A673 (cell line): ENCODE measurements around the gene AKNA. TPM values are rescaled to one million over a fixed set of nuclear protein-coding genes. Genes with fewer than 3 reads are reported as not detected.

Experiments used
- BruUV-seq: library from RNA; stranded (reverse); fragments of 400-500 nt; replicated peaks from 2 replicates; lab custom pipeline; 2021; lab: Mats Ljungman, UMichigan
- CTCF ChIA-PET: fragments of 300-600 bp; sonication (Branson Sonifier 250); formaldehyde crosslinking; loops from one replicate; lab custom pipeline; 2022; ENCODE audit warnings: antibody characterized with exemption; lab: Charles Lee
- POLR2A ChIA-PET: fragments of 300-600 bp; sonication (Branson Sonifier 250); formaldehyde crosslinking; loops from one replicate; lab custom pipeline; 2022; ENCODE audit warnings: antibody characterized with exemption; ENCODE audit not compliant: low non-redundant PET; lab: Charles Lee
- DNase-seq: peaks from one replicate; pipeline ENCODE4 v3.0.0-alpha.2; 2015; ENCODE audit warnings: low spot score
- H3K27ac ChIP-seq: fragments of 200-600 bp; sonication (generic); 2 replicates; pipeline ENCODE4 v1.5.1; 2016; ENCODE audit warnings: mixed run types, low read depth, mild to moderate bottlenecking, mixed read lengths, antibody characterized with exemption, low read length; ENCODE audit not compliant: poor library complexity, severe bottlenecking
- H3K27me3 ChIP-seq: fragments of 200-600 bp; sonication (generic); replicated peaks from 2 replicates; pipeline ENCODE4 v1.6.1; 2017; ENCODE audit warnings: mixed run types, low read depth, mild to moderate bottlenecking, mixed read lengths, antibody characterized with exemption, low read length; ENCODE audit not compliant: insufficient read depth, poor library complexity
- H3K36me3 ChIP-seq: fragments of 200-600 bp; sonication (generic); 2 replicates; pipeline ENCODE4 v1.6.1; 2016; ENCODE audit warnings: mixed run types, mild to moderate bottlenecking, mixed read lengths, antibody characterized with exemption, low read length; ENCODE audit not compliant: insufficient read depth, poor library complexity, severe bottlenecking
- H3K4me1 ChIP-seq: fragments of 200-600 bp; sonication (generic); 2 replicates; pipeline ENCODE4 v1.6.1; 2017; ENCODE audit warnings: mixed run types, mild to moderate bottlenecking, mixed read lengths, antibody characterized with exemption, low read length; ENCODE audit not compliant: insufficient read depth, poor library complexity, severe bottlenecking
- H3K4me3 ChIP-seq: fragments of 200-600 bp; sonication (generic); 2 replicates; pipeline ENCODE4 v1.5.1; 2016; ENCODE audit warnings: low read depth, mixed run types, mild to moderate bottlenecking, mixed read lengths, low read length; ENCODE audit not compliant: poor library complexity, severe bottlenecking
- H3K9me3 ChIP-seq: fragments of 200-600 bp; sonication (generic); 2 replicates; pipeline ENCODE4 v1.6.1; 2016; ENCODE audit warnings: mixed run types, low read depth, mild to moderate bottlenecking, mixed read lengths, antibody characterized with exemption, low read length; ENCODE audit not compliant: poor library complexity, severe bottlenecking
- CTCF ChIP-seq: fragments of 300-800, 200-600 bp; sonication (generic); conservative IDR thresholded peaks from 2 replicates; pipeline ENCODE4 v1.5.1; 2017; ENCODE audit warnings: low read depth, mild to moderate bottlenecking, antibody characterized with exemption, low read length, moderate library complexity, mixed read lengths
- EZH2 ChIP-seq: fragments of 200-600 bp; sonication (generic); IDR thresholded peaks from 2 replicates; pipeline ENCODE4 v1.6.1; 2017; ENCODE audit warnings: borderline replicate concordance, low read depth, mild to moderate bottlenecking, mixed read lengths, antibody characterized with exemption, low read length; ENCODE audit not compliant: poor library complexity, severe bottlenecking
- intact Hi-C: fragments of 100-400 bp; cut with micrococcal nuclease; formaldehyde crosslinking; loops from one replicate; pipeline ENCODE4 v1.10.0; 2022; ENCODE audit not compliant: unreplicated experiment
- total RNA-seq: library from RNA; stranded (reverse); gene quantifications from 2 replicates; pipeline ENCODE4 v1.2.3, GENCODE V29; 2021

AKNA gene
- total RNA-seq, 1 experiment from 2014 or later = 20.4 TPM

GRCh38 chr9:114300846-114301797 lies 86.7 kb downstream of the AKNA start:
- ChIA-PET POLR2A (no interaction called here), CTCF (no interaction called here)
- H3K36me3 ChIP-seq = peaks cover 5% of the 10 kb centered on the region
- intact Hi-C loops = no loop called here
- no TSS peak for BruUV-seq
- H3K9me3 ChIP-seq = peaks cover under 1% of the 10 kb centered on the region
- DNase-seq = no peak
- TF ChIP-seq EZH2 = no peak
- TF ChIP-seq CTCF = no peak
- no peak overlapping the region for H3K4me3 ChIP-seq
- no peaks in the 10 kb centered on the region for H3K4me1 ChIP-seq
- H3K27ac ChIP-seq = no peak overlapping the region
- no peaks in the 10 kb centered on the region for H3K27me3 ChIP-seq

- H3K27ac ChIP-seq = no peak overlapping the region
- H3K4me1 ChIP-seq = no peaks in the 10 kb centered on the region
- no peak for DNase-seq
- intact Hi-C loops = no loop called here
- H3K36me3 ChIP-seq = peaks cover 11% of the 10 kb centered on the region
- H3K27me3 ChIP-seq = no peaks in the 10 kb centered on the region
- TF ChIP-seq EZH2 (no peak), CTCF (no peak)
- BruUV-seq = no TSS peak
- POLR2A ChIA-PET = no interaction called here
- CTCF ChIA-PET = interaction anchor here (0.6 kb wide), 1 partner anchor 714 kb away, joined by 6 read pairs; no protein-coding TSS in a partner anchor
- no peak overlapping the region for H3K4me3 ChIP-seq
- peaks cover 8% of the 10 kb centered on the region for H3K9me3 ChIP-seq
Observed at GRCh38 chr9:114300153-114300845, 87.5 kb downstream of the AKNA start.

- Histone ChIP-seq H3K4me1 (no peaks in the 10 kb centered on the region), H3K9me3 (peaks cover 14% of the 10 kb centered on the region), H3K4me3 (no peak overlapping the region), H3K36me3 (peaks cover 19% of the 10 kb centered on the region), H3K27ac (no peak overlapping the region), H3K27me3 (no peaks in the 10 kb centered on the region)
- DNase-seq = no peak
- CTCF ChIA-PET = interaction anchor here (0.6 kb wide), 1 partner anchor 715 kb away, joined by 6 read pairs; no protein-coding TSS in a partner anchor
- TF ChIP-seq CTCF (no peak), EZH2 (no peak)
- POLR2A ChIA-PET = no interaction called here
- intact Hi-C loops = loop anchor here (10.0 kb wide), 3 partner anchors 495 to 615 kb away; no protein-coding TSS in a partner anchor
- no TSS peak for BruUV-seq
Observed at GRCh38 chr9:114299286-114300152, 88.3 kb downstream of the AKNA start.
